ENCODE data around the gene GPR37L1. TPM values are rescaled to one million over a fixed set of nuclear protein-coding genes. Genes with fewer than 3 reads are reported as not detected.
"Not testable (repeated sequence)": the region's sequence is repeated elsewhere in the genome, so short reads cannot be mapped to it uniquely, and the experiment has no call there.

Gene GPR37L1
- total RNA-seq, 1 experiment from 2014 or later = 0.02 TPM

GRCh38 chr1:202176949-202177927 lies 54.5 kb downstream of the GPR37L1 start:
- no peak overlapping the region for H3K4me3 ChIP-seq
- peaks cover 32% of the 10 kb centered on the region; the same call in 1 of the 2 replicates for H3K27me3 ChIP-seq
- no peaks in the 10 kb centered on the region for H3K4me1 ChIP-seq
- H3K27ac ChIP-seq = no peak overlapping the region
- no peaks in the 10 kb centered on the region for H3K9me3 ChIP-seq (replicated peaks)
- no peak for DNase-seq
- no peaks in the 10 kb centered on the region for H3K36me3 ChIP-seq

- H3K27me3 ChIP-seq = peaks cover 37% of the 10 kb centered on the region; the same call in 1 of the 2 replicates
- no peak for DNase-seq
- no peaks in the 10 kb centered on the region for H3K36me3 ChIP-seq
- no peak overlapping the region for H3K4me3 ChIP-seq
- H3K9me3 ChIP-seq (replicated peaks) = no peaks in the 10 kb centered on the region
- no peaks in the 10 kb centered on the region for H3K4me1 ChIP-seq
- no peak overlapping the region for H3K27ac ChIP-seq
Observed at GRCh38 chr1:202179828-202180750, 57.4 kb downstream of the GPR37L1 start.

- H3K9me3 ChIP-seq (replicated peaks) = not testable (repeated sequence)
- peaks cover 37% of the 10 kb centered on the region; the same call in 1 of the 2 replicates for H3K27me3 ChIP-seq
Observed at GRCh38 chr1:202180751-202181139, 58.0 kb downstream of the GPR37L1 start.

GRCh38 chr1:202181586-202181985 lies 58.9 kb downstream of the GPR37L1 start:
- Histone ChIP-seq H3K4me3 (no peak overlapping the region), H3K27me3 (peaks cover 37% of the 10 kb centered on the region; the same call in 1 of the 2 replicates), H3K9me3 (replicated peaks) (no peaks in the 10 kb centered on the region), H3K4me1 (no peaks in the 10 kb centered on the region), H3K27ac (no peak overlapping the region), H3K36me3 (no peaks in the 10 kb centered on the region)
- no peak for DNase-seq

More at GRCh38 chr1:202180751-202181139, 58.0 kb downstream of the GPR37L1 start:
- H3K27ac ChIP-seq, H3K4me3 ChIP-seq, H3K36me3 ChIP-seq, DNase-seq, H3K4me1 ChIP-seq: not testable (repeated sequence)

GRCh38 chr1:202182040-202182877 lies 59.5 kb downstream of the GPR37L1 start:
- Histone ChIP-seq H3K27me3 (peaks cover 34% of the 10 kb centered on the region; the same call in 1 of the 2 replicates), H3K4me3 (no peak overlapping the region), H3K9me3 (replicated peaks) (no peaks in the 10 kb centered on the region), H3K36me3 (no peaks in the 10 kb centered on the region), H3K4me1 (no peaks in the 10 kb centered on the region), H3K27ac (no peak overlapping the region)
- DNase-seq = no peak

Other genes with a start within 250 kb of the GPR37L1 start
- 3.5 and 3.8 TPM in 2 replicates for gene SHISA4, start 234.0 kb upstream of the GPR37L1 start, total RNA-seq (2014; rRNA removed; shearing (Covaris generic))
- gene LMOD1, start 176.4 kb upstream of the GPR37L1 start, total RNA-seq (2014; rRNA removed; shearing (Covaris generic)) = not detected in 2 replicates
- 86.8 and 89.5 TPM in 2 replicates for gene TIMM17A, start 167.4 kb upstream of the GPR37L1 start, total RNA-seq (2014; rRNA removed; shearing (Covaris generic))
- gene RNPEP, start 140.3 kb upstream of the GPR37L1 start, total RNA-seq (2014; rRNA removed; shearing (Covaris generic)) = 45.4 and 48.4 TPM in 2 replicates
- 0.51 and 0.59 TPM in 2 replicates for gene ELF3, start 112.3 kb upstream of the GPR37L1 start, total RNA-seq (2014; rRNA removed; shearing (Covaris generic))
- gene ARL8A, start 21.8 kb downstream of the GPR37L1 start, total RNA-seq (2014; rRNA removed; shearing (Covaris generic)) = 17.1 and 18.1 TPM in 2 replicates
- gene PTPN7, start 37.7 kb downstream of the GPR37L1 start, total RNA-seq (2014; rRNA removed; shearing (Covaris generic)) = 0.08 and 0.14 TPM in 2 replicates
- not detected in 2 replicates for gene LGR6, start 70.9 kb downstream of the GPR37L1 start, total RNA-seq (2014; rRNA removed; shearing (Covaris generic))
- 209 and 216 TPM in 2 replicates for gene UBE2T, start 219.0 kb downstream of the GPR37L1 start, total RNA-seq (2014; rRNA removed; shearing (Covaris generic))
- 15.2 and 21.2 TPM in 2 replicates for gene PPP1R12B, start 225.8 kb downstream of the GPR37L1 start, total RNA-seq (2014; rRNA removed; shearing (Covaris generic))